ENCODE results near the gene PARVG.

PARVG gene

DNA sequence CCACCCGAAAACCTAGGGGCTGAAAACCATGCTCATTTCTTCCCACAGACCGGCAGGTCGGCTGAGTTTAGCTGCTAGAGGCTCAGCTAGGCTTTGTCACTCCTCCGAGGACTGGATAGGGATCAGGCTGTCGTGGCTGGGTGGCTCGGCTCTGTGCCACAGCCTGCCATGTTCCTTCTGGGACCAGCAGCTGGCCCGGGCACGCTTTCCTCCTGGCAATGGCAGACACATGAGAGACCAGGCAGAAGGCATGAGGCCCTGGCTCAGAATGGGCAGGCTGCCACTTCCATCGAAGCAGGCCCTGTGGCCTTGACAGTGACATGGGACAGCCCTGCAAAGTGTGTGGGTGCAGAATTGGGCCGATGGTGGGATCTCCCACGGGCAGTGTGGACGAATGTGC, 20.9 kb downstream of the PARVG start:
- H3K9me3 ChIP-seq (ENCODE audit: insufficient read depth, low read length): no peaks in the 10 kb centered on the region
- H3K27me3 ChIP-seq (ENCODE audit: low read length): no peaks in the 10 kb centered on the region
- H2AFZ ChIP-seq (ENCODE audit: low read depth, low read length, severe bottlenecking): no peak overlapping the region
- no peak overlapping the region for H3K27ac ChIP-seq (ENCODE audit: low read depth, low read length)
- H3K9me2 ChIP-seq (replicated peaks; ENCODE audit: insufficient read depth, low read length): no peaks in the 10 kb centered on the region
- TF ChIP-seq, protein P1, sequence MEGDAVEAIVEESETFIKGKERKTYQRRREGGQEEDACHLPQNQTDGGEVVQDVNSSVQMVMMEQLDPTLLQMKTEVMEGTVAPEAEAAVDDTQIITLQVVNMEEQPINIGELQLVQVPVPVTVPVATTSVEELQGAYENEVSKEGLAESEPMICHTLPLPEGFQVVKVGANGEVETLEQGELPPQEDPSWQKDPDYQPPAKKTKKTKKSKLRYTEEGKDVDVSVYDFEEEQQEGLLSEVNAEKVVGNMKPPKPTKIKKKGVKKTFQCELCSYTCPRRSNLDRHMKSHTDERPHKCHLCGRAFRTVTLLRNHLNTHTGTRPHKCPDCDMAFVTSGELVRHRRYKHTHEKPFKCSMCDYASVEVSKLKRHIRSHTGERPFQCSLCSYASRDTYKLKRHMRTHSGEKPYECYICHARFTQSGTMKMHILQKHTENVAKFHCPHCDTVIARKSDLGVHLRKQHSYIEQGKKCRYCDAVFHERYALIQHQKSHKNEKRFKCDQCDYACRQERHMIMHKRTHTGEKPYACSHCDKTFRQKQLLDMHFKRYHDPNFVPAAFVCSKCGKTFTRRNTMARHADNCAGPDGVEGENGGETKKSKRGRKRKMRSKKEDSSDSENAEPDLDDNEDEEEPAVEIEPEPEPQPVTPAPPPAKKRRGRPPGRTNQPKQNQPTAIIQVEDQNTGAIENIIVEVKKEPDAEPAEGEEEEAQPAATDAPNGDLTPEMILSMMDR (IDR thresholded peaks at IDR 0.05; ENCODE audit: insufficient read depth, low read length, poor library complexity, severe bottlenecking): no peak
- TF ChIP-seq EZH2phosphoT487 (conservative IDR thresholded peaks at IDR 0.05; ENCODE audit: low read length): no peak
- no peaks in the 10 kb centered on the region for H3F3A ChIP-seq (ENCODE audit: insufficient read depth)
- H3K4me2 ChIP-seq (ENCODE audit: low read depth, low read length, poor library complexity, severe bottlenecking): no peak overlapping the region
- no peaks in the 10 kb centered on the region for H4K20me1 ChIP-seq (ENCODE audit: low read depth, low read length)
- H3K9ac ChIP-seq (ENCODE audit: low read length): no peak overlapping the region
- no peaks in the 10 kb centered on the region for H3K36me3 ChIP-seq (ENCODE audit: low read length)
- H3K4me3 ChIP-seq (ENCODE audit: insufficient read depth, low read length, poor library complexity, severe bottlenecking): no peak overlapping the region
- H3K79me2 ChIP-seq (ENCODE audit: insufficient read depth, low read length): no peaks in the 10 kb centered on the region

DNA sequence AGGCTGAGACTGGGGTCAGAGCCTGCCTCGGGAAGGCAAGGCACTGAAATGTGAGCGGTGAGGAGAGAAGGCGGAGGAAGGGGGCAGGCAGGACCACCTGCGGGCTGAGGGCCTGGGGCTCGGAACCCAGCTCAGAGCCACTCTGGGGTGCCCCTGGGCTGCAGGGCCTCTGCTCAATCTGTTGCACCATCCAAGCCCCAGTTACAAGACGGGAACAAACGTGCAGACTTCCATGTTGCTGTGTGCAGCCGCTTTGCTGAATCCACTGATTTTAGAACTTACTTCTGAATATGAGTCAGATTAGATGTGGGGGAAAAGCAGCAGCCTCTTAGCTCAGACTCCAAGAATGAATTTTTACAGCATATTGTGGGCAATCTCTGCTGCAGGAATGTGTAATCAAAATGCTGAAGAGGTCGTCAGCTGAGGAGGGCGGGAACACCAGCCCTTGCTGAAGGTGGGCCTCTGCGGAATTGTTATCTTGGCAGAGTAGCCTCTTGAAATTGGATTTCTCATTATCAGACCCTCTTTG, 21.6 kb downstream of the PARVG start:
- Histone ChIP-seq H3K4me3 (ENCODE audit: insufficient read depth, low read length, poor library complexity, severe bottlenecking) (no peak overlapping the region), H3K9me3 (ENCODE audit: insufficient read depth, low read length) (no peaks in the 10 kb centered on the region), H3K79me2 (ENCODE audit: insufficient read depth, low read length) (no peaks in the 10 kb centered on the region), H3K4me2 (ENCODE audit: low read depth, low read length, poor library complexity, severe bottlenecking) (no peak overlapping the region), H3F3A (ENCODE audit: insufficient read depth) (no peaks in the 10 kb centered on the region), H3K9ac (ENCODE audit: low read length) (no peak overlapping the region), H2AFZ (ENCODE audit: low read depth, low read length, severe bottlenecking) (no peak overlapping the region), H3K9me2 (replicated peaks; ENCODE audit: insufficient read depth, low read length) (no peaks in the 10 kb centered on the region), H4K20me1 (ENCODE audit: low read depth, low read length) (no peaks in the 10 kb centered on the region), H3K27me3 (ENCODE audit: low read length) (no peaks in the 10 kb centered on the region), H3K36me3 (ENCODE audit: low read length) (no peaks in the 10 kb centered on the region), H3K27ac (ENCODE audit: low read depth, low read length) (no peak overlapping the region)
- TF ChIP-seq EZH2phosphoT487 (conservative IDR thresholded peaks at IDR 0.05; ENCODE audit: low read length): no peak
- TF ChIP-seq, protein P1 (IDR thresholded peaks at IDR 0.05; ENCODE audit: insufficient read depth, low read length, poor library complexity, severe bottlenecking): no peak

DNA sequence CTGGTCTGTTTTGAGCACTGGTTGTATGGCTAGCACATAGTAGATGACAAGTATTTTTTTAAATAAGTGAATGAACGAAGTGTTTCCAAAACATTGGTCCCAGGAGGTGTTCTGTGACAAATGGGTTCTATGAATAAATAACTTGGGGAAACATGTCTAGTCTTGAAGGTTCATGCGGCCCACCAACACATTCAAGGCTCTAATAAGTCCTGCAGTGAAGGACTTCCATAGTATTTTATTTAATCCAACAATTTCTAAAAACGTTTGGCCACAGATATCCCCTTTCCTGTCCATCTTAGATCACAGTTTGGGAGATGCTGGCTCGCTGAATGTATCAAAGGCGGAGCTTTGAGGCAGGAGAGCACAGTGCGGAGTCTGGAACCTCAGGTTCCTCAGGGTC, 22.5 kb downstream of the PARVG start:
- no peaks in the 10 kb centered on the region for H4K20me1 ChIP-seq (ENCODE audit: low read depth, low read length)
- H3K9ac ChIP-seq (ENCODE audit: low read length): no peak overlapping the region
- H3K9me2 ChIP-seq (replicated peaks; ENCODE audit: insufficient read depth, low read length): no peaks in the 10 kb centered on the region
- no peak overlapping the region for H3K4me2 ChIP-seq (ENCODE audit: low read depth, low read length, poor library complexity, severe bottlenecking)
- H3K79me2 ChIP-seq (ENCODE audit: insufficient read depth, low read length): no peaks in the 10 kb centered on the region
- no peak overlapping the region for H2AFZ ChIP-seq (ENCODE audit: low read depth, low read length, severe bottlenecking)
- no peak overlapping the region for H3K27ac ChIP-seq (ENCODE audit: low read depth, low read length)
- H3K4me3 ChIP-seq (ENCODE audit: insufficient read depth, low read length, poor library complexity, severe bottlenecking): no peak overlapping the region
- TF ChIP-seq, protein P1 (IDR thresholded peaks at IDR 0.05; ENCODE audit: insufficient read depth, low read length, poor library complexity, severe bottlenecking): no peak
- no peak for TF ChIP-seq EZH2phosphoT487 (conservative IDR thresholded peaks at IDR 0.05; ENCODE audit: low read length)
- no peaks in the 10 kb centered on the region for H3F3A ChIP-seq (ENCODE audit: insufficient read depth)
- no peaks in the 10 kb centered on the region for H3K27me3 ChIP-seq (ENCODE audit: low read length)
- H3K9me3 ChIP-seq (ENCODE audit: insufficient read depth, low read length): no peaks in the 10 kb centered on the region
- no peaks in the 10 kb centered on the region for H3K36me3 ChIP-seq (ENCODE audit: low read length)

Data from SU-DHL-6 (cell line).